ENCODE measurements around the gene LIPE.

Gene LIPE

DNA sequence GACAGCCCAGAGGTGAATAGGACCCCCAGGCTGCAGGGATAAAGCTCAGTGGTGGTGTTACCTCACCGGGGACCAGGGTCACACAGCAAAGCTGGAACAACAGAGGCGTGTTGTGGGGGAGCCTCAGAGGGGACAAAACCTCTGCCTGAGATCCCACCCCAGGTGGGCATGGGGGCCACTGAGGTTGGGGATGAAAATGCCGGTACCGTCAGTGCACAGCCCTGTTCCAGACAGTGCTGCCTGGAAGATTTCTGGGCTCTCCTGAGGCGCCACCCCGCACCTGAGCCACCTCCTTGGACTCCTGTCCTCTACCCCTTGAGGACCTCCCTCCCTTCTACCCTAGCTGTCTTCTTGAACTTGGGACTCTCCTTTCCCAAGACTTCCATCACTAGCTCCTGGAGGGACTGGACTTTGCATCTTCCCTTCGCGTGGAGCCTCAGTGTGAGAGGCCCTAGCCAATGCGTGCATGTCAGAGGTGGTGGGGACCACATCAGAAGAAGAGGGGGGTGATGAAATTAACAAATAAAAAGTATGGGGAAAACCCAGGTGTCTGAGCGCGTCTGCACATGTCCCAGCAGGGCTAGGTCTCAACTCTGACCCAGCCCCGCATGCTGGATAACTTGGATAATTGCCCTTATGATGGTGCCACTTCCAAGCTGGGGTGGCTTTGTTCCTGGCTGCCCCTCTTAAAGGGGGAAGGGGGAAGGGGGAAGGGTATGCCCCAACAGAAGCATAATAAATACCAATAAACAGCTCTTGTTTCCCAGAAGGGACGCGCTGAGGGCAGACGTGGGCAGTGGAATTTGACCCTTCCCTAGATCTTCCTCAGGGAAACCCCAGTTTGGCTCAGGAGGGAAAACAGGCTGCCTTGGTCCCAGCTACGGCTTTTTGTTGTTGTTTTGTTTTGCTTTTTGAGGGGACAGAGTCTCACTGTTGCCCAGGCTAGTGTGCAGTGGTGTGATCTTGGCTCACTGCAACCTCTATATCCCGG is 48.7 kb downstream of the LIPE start:
- DNase-seq (ENCODE audit: low read depth in 2 of 2): no peak

GRCh38 chr19:42376177-42376555 is 51.0 kb downstream of the LIPE start:
- no peak for DNase-seq (ENCODE audit: low read depth in 2 of 2)

GRCh38 chr19:42375415-42376176 is 51.6 kb downstream of the LIPE start:
- DNase-seq (ENCODE audit: low read depth in 2 of 2): no peak

DNA sequence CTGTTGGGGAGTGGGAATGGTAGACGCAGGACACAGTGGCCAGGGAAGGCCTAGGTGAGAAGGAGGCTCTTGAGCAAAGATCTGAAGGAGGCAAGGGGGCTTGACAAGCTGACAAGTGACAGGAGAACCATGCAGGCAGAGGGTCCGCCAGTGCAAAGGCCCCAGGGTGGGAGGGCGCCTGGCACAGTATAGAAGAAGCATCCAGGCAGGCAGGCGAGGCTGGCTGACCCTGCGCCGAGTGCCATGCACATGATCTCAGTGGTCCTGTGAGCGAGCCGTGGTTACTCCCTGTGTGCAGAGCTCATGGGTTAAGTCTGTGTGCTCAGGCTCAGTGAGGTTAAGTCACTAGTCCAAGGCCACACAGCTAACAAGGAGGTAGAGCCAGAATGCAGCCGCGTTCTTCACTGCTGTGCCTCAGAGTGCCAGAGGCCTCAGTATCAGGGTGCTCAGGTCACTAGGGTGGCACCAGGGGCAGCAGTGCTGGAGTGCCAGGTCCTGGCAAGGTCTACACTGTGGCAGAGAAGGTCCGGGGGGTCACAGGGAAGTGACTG is 52.3 kb downstream of the LIPE start:
- no peak for DNase-seq (ENCODE audit: low read depth in 2 of 2)

DNA sequence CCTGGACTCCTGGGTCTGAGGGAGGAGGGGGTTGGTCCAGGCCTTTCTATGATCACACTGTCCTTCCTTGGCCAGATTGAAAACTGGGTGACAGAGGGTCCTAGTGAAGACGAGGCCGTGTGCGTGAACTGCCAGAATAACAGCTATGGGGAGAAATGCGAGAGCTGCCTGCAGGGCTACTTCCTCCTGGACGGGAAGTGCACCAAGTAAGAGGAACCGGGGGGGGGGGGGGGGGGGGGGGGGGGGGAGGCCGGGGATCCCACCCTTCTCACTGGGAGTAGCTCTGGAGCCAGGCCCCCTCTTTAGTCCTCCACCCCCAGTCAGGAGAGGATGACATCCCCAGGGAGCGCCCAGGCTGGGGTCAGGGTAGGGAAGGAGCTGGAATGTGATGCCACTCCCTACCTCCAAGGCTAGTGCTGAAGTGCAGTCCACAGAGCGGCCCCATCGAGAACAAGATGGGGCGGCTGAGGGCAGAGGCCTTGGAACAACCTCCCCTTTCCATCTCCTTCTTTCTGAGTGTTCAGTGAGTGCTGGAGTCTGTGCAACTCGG is 56.5 kb downstream of the LIPE start:
- DNase-seq (ENCODE audit: low read depth in 2 of 2): no peak

DNA sequence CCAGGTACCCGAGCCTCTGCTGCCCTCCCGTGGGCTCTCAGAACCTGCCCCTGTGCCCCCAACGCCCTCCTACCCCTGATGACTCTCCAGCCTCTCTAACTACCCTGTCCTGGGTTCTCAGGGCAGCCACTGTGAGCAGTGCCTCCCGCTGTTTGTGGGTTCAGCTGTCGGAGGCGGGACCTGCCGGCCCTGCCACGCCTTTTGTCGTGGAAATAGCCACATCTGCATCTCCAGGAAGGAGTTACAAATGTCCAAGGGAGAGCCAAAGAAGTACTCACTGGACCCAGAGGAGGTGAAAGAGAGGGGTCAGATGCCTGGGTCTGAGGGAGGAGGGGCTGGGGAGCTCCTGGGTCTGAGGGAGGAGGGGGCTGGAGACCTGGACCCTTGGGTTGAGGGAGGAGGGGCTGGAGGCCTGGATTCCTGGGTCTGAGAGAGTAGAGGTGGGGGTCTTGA is 57.1 kb downstream of the LIPE start:
- no peak for DNase-seq (ENCODE audit: low read depth in 2 of 2)

DNA sequence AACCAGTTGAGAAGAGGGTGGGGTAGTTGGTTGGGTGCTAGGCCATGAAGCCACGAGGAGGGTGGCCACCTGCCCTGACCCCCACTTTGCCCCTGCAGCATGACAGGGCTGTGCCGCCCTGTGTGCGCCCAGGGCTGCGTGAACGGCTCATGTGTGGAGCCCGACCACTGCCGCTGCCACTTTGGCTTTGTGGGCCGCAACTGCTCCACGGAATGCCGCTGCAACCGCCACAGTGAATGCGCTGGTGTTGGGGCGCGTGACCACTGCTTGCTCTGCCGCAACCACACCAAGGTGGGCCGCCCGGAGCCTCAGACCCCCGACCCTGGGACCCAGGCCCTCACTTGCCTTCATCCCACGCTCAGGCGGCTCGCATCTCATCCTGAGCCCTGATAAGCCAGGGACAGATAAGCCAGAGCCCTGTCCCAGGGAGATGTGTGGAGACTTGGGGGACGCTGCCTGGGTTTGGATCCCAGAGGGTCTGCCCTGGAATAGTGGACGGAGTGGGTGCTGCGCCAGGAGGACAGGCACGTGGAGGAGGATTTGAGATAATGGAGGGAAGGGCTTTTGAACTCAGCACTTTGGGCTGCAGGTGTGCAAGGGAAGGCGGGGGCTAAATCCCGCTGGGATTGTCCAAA is 57.6 kb downstream of the LIPE start:
- DNase-seq (ENCODE audit: low read depth in 2 of 2): no peak

DNA sequence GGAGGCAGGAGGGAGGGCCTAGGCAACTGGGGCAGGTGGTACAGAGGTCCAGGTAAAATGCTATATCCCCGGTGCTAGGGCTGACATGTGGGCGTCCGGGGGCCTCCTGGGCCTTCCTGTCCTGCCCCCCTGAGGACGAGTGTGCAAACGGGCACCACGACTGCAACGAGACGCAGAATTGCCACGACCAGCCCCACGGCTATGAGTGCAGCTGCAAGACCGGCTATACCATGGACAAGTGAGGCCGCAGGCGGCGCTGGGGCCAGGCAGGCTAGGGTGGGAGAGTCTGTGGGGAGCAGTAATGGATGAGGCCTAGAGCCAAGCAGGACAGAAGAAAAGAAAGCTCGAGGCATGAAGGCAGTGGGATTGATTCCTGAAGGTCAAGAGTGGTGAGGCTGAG is 58.4 kb downstream of the LIPE start:
- DNase-seq (ENCODE audit: low read depth in 2 of 2): no peak

DNA sequence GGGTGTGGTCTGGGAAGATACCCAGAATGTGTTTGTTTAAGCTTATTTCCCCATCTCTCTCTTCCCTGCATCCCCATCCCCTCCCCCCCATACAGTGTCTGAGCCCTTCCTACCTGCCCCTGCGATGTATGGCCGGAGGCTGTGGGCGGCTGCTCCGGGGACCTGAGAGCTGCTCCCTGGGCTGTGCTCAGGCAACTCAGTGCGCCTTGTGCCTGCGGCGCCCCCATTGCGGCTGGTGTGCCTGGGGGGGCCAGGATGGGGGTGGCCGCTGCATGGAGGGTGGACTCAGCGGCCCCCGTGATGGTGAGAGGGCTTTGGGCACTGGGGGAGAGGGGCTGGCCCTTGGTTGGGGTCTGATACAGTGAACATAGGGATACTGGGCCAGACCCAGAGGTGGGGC is 58.8 kb downstream of the LIPE start:
- DNase-seq (ENCODE audit: low read depth in 2 of 2): no peak

DNA sequence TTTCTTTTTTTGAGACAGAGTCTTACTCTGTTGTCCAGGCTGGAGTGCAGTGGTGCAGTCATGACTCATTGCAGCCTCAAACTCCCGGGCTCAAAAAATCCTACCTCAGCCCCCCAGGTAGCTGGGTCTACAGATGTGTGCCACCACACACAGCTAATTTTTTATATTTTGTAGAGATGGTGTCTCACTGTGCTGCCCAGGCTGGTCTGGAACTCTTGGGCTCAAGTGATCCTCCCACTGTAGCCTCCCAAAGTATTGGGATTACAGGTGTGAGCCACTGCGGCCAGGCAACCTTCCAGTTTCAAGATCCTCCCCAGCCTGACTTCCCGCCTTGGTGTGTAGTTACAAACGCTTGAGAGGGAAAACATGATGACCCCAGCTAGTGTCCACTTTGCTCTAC is 59.3 kb downstream of the LIPE start:
- DNase-seq (ENCODE audit: low read depth in 2 of 2): no peak

DNA sequence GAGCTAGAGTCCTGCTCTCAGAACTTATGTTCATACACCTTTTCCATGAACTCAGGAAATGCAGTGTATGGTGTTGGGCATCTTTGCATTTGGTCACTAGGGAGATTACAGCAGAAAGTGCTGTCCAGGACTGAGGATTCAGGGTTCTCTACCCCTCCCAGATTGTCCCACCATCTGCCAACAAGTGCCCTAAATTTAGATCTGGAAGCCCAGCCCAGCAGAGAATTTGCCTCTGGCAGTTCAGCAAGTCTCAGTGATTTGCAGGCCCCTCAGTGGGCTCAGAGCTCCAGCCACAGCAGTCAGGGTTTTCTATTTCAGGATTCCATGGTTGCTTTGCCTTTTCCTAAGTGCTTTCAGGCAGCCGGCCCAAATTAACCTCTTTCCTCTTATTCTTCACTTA is 60.5 kb downstream of the LIPE start:
- no peak for DNase-seq (ENCODE audit: low read depth in 2 of 2)

DNA sequence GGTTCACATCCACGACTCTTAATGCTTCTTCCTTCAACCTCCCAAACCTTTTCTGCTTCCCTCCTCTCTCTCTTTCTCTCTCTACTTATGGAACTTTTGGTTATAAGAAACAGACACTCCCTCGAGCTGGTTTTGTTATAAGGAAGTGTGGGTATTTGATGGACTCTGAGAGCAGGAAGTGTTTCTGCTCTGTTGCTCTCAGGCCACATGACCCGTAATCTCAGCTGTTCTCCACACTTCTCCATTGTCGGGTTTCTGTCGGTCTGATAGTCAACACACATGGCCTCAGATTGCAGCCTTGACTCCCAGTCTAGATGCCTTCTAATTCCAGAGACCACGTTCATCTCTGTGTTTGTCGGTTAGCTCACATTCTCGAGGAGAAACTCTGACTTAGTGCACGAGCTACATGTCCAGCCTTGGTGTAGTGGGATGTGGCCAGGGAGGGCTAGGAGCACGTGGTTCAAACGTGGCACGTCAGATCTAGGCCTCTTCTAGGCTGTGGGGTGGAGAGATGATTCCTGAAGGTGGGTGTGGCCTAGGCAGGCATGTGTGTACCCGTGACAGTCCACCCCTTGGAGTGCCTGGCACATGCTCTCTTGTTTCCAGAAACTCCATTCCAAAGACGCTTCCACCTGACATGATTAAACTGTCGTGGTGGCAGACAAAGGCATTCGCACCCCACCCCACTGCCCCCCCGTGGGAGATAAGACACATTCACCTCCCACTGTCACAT is 63.4 kb downstream of the LIPE start:
- DNase-seq (ENCODE audit: low read depth in 2 of 2): no peak

GRCh38 chr19:42362891-42363440 is 64.2 kb downstream of the LIPE start:
- DNase-seq (ENCODE audit: low read depth in 2 of 2): no peak

DNA sequence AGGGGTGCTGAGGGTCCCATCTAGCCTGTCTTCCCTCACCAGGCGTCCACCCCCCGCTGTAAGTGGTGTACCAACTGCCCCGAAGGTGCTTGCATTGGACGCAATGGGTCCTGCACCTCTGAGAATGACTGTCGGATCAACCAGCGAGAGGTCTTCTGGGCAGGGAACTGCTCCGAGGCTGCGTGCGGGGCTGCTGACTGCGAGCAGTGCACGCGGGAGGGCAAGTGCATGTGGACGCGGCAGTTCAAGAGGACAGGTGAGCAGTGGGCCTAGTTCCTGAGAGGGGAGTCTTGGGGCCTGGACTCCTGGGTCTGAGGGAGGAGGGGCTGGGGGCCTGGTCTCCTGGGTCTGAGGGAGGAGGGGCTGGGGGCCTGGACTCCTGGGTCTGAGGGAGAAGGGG is 64.8 kb downstream of the LIPE start:
- DNase-seq (ENCODE audit: low read depth in 2 of 2): no peak

GRCh38 chr19:42361545-42361910 is 65.7 kb downstream of the LIPE start:
- no peak for DNase-seq (ENCODE audit: low read depth in 2 of 2)

DNA sequence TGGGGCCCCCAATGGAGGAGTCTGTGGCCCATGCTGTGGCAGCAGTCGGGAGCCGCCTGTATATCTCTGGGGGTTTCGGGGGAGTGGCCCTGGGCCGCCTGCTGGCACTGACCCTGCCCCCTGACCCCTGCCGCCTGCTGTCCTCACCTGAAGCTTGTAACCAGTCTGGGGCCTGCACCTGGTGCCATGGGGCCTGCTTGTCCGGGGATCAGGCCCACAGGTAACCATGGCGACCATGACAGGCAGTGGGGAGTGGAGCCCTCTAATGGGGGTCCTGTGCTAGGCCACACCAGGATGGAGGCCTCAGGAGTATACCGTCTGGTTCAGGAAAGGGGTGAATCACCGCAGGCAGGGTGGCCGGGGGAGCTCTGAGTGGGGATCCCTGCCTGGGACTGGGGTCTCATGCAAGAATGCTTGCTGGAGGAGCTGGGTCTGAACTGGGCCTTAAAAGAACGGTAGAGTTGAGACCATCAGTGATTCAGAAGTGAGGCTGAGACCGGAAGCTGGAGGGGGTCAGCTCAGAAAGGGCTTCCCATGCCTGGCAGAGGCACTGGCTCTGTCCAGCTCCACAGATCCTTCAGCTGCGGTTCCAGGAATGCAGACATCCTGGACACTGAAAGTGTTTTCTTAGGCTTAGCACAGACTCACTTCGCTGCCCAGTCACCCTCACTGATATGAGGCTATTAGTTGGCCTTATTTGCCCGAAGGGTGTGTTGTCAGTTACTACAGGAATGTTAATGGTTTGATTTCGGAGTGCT is 66.2 kb downstream of the LIPE start:
- DNase-seq (ENCODE audit: low read depth in 2 of 2): no peak

- DNase-seq (ENCODE audit: low read depth in 2 of 2): no peak
Observed at GRCh38 chr19:42357290-42357689, 69.9 kb downstream of the LIPE start.

DNA sequence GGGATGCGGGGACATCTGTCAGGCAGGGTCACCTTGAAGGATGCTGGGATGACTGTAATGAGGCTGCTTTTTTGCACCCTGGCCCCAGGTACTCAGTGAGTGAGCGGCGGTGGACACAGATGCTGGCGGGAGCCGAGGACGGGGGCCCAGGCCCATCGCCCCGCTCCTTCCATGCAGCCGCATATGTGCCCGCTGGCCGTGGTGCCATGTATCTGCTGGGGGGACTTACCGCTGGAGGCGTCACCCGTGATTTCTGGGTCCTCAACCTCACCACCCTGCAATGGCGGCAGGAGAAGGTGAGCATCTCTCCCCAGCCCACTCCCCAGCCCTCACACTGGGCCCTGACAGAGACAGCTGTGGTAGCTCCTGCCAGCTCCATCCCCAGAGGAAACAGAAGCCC is 70.5 kb downstream of the LIPE start:
- no peak for DNase-seq (ENCODE audit: low read depth in 2 of 2)

GRCh38 chr19:42355896-42356295 is 71.3 kb downstream of the LIPE start:
- DNase-seq (ENCODE audit: low read depth in 2 of 2): no peak

DNA sequence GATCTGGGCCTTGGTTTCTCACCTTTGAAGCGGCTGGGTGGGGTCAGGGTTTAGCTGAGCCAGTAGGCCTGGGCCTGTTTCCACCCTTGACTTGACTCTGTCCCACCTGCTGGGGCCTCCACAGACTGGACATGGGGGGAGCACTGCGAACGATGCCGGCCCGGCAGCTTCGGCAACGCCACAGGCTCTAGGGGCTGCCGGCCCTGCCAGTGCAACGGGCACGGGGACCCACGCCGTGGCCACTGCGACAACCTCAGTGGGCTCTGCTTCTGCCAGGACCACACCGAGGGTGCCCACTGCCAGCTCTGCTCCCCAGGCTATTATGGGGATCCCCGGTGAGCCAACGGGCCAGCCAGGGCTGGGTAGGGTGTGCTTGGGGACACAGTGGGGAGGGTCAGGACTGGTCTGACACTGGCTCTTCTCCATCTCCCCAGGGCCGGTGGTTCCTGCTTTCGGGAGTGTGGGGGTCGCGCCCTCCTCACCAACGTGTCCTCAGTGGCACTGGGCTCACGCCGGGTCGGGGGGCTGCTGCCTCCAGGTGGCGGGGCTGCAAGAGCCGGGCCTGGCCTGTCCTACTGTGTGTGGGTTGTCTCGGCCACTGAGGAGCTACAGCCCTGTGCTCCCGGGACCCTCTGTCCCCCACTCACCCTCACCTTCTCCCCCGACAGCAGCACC is 73.7 kb downstream of the LIPE start:
- no peak for DNase-seq (ENCODE audit: low read depth in 2 of 2)

Measured in stimulated activated CD8-positive, alpha-beta memory T cell treated with anti-CD3 and anti-CD28 coated beads, Interleukin-2, amount 100 ng/mL, for 48 hours (primary cell).